Measurements from ENCODE around the gene NTN3. TPM values are rescaled to one million over a fixed set of nuclear protein-coding genes. Genes with fewer than 3 reads are reported as not detected.

The NTN3 gene
- total and polyA plus RNA-seq, 9 donors: 0.12 to 0.34 (median 0.19) TPM; not detected in 5

GRCh38 chr16:2507665-2508064, 36.6 kb downstream of the NTN3 start:
- 84 to 95% (median 94%) methylated on average over 11 of the region's 11 CpGs for WGBS, 3 donors
- Histone ChIP-seq H3K9me3 (no peaks in the 10 kb centered on the region), H3K27me3 (no peaks in the 10 kb centered on the region), H3K4me3 (no peak overlapping the region), H3K27ac (no peak overlapping the region), H3K36me3 (no peaks in the 10 kb centered on the region), H3K4me1 (ENCODE audit: insufficient read depth) (no peaks in the 10 kb centered on the region)
- intact Hi-C loops (cut with DNase I): loop anchor here in 2 of 4 donors (10.0 kb wide), 2 partner anchors 73 to 83 kb away; partner anchors contain the start of gene CCNF (in 1 of the 2)
- no peak for DNase-seq
- no peak for TF ChIP-seq POLR2A (IDR thresholded peaks at IDR 0.05)
- TF ChIP-seq CTCF (IDR thresholded peaks at IDR 0.05): no peak
- no peak for TF ChIP-seq EP300 (IDR thresholded peaks at IDR 0.05)

DNA sequence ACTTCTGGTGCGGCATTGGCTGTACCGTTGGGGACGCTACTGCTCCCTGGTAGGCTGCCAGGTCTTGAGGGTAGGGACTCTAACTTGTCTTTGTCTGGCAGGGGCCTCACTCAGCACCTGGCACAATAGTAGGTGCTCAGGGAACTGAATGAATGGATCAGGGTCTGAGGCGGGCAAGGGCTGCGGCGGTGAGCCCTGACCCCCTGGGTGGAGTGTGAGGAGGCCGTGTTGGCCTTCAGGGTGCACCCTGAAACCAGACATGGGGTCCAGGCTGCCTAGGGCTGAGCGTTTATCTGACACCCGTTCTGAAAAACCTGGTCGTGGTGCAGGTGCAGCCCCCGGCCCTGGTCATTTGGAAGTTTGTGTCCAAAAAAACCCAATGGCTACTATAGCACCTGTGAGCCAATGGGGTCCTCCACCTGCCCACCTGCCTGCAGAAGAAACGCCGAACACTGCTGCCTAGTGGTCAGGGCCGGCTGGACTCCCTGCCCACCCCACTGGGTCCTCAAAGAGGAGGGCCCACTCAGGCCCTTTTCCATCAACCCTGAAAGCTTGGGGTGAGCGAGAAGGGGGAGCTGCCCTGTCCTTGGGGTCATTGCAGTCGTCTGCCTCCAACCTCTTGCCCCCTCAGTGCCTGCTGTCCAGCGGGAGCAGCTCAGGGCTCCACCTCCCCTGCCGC, 37.8 kb downstream of the NTN3 start:
- intact Hi-C loops (cut with DNase I): loop anchor here in 2 of 4 donors (10.0 kb wide), 2 partner anchors 74 to 84 kb away; partner anchors contain the start of gene CCNF (in 1 of the 2)
- no peak overlapping the region for H3K27ac ChIP-seq
- H3K9me3 ChIP-seq: no peaks in the 10 kb centered on the region

DNA sequence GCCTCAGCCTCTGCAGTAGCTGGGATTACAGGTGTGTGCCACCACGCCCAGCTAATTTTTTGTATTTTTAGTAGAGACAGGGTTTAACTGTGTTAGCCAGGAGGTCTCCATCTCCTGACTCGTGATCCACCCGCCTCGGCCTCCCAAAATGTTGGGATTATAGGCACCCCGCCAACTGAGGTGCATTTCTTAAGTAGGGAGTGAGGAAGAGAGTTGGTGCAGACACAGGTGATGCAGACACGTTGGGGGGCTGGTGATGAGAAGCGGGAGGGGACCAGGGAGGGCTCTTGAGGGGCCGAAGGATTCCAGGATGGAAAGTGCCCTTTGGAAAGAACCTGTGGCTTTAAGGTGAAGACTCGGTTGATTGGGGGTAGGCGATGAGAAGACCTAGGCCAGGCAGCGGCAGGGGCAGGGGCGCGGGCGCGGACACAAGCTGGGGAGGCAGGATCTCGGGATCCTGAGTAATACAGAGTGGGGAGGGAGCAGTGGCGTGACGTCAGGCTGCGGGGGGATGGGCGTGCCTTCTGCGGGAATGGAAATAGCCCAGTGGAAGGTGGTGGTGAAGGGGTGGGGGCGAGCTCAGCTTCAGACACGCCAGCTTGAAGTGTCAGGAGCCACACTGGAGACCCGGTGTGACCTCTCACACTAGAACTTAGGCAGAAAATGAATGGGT, 40.2 kb downstream of the NTN3 start:
- no peaks in the 10 kb centered on the region for H3K36me3 ChIP-seq
- H3K4me1 ChIP-seq (ENCODE audit: insufficient read depth): peaks cover 9% of the 10 kb centered on the region
- H3K9me3 ChIP-seq: no peaks in the 10 kb centered on the region
- WGBS, 3 donors: 26 to 29% (median 27%) methylated on average over 24 of the region's 24 CpGs
- intact Hi-C loops (cut with DNase I): no loop called here
- H3K4me3 ChIP-seq: no peak overlapping the region
- H3K27me3 ChIP-seq: no peaks in the 10 kb centered on the region
- peak; percentile 80 to 91 (median 87) for DNase-seq
- TF ChIP-seq POLR2A (IDR thresholded peaks at IDR 0.05): no peak
- no peak for TF ChIP-seq CTCF (IDR thresholded peaks at IDR 0.05)
- TF ChIP-seq EP300 (IDR thresholded peaks at IDR 0.05): no peak
- H3K27ac ChIP-seq: no peak overlapping the region

More for the DNA sequence above, 37.8 kb downstream of the NTN3 start:
- H3K27me3 ChIP-seq: no peaks in the 10 kb centered on the region
- no peaks in the 10 kb centered on the region for H3K4me1 ChIP-seq (ENCODE audit: insufficient read depth)
- peak in 1 of 5 donors; percentile 34 for DNase-seq
- no peak overlapping the region for H3K4me3 ChIP-seq
- no peak for TF ChIP-seq CTCF (IDR thresholded peaks at IDR 0.05)
- TF ChIP-seq EP300 (IDR thresholded peaks at IDR 0.05): no peak
- TF ChIP-seq POLR2A (IDR thresholded peaks at IDR 0.05): no peak
- H3K36me3 ChIP-seq: no peaks in the 10 kb centered on the region
- WGBS, 3 donors: 82 to 86% (median 84%) methylated on average over 15 to 18 of the region's 18 CpGs

GRCh38 chr16:2511996-2512734, 41.1 kb downstream of the NTN3 start:
- peak in 2 of 5 donors; percentile 20 to 34 for DNase-seq
- Histone ChIP-seq H3K9me3 (no peaks in the 10 kb centered on the region), H3K36me3 (no peaks in the 10 kb centered on the region), H3K27me3 (no peaks in the 10 kb centered on the region), H3K4me1 (ENCODE audit: insufficient read depth) (peaks cover 17% of the 10 kb centered on the region), H3K27ac (no peak overlapping the region), H3K4me3 (no peak overlapping the region)
- intact Hi-C loops (cut with DNase I): no loop called here
- TF ChIP-seq POLR2A (IDR thresholded peaks at IDR 0.05) (no peak), EP300 (IDR thresholded peaks at IDR 0.05) (no peak), CTCF (IDR thresholded peaks at IDR 0.05) (no peak)
- WGBS, 3 donors: 85 to 91% (median 90%) methylated on average over 17 of the region's 17 CpGs
